ENCODE results near the gene LRRFIP1. TPM values are rescaled to one million over a fixed set of nuclear protein-coding genes. Genes with fewer than 3 reads are reported as not detected.

The LRRFIP1 gene
- total and polyA plus RNA-seq, 2 of the 13 experiments (the other 11 are each of a cell fraction or from before 2014, with no cell fraction given): 15.9 to 40.5 TPM

GRCh38 chr2:237693291-237693994 is 66.1 kb downstream of the LRRFIP1 start (continued):
- TF ChIP-seq, protein P1, sequence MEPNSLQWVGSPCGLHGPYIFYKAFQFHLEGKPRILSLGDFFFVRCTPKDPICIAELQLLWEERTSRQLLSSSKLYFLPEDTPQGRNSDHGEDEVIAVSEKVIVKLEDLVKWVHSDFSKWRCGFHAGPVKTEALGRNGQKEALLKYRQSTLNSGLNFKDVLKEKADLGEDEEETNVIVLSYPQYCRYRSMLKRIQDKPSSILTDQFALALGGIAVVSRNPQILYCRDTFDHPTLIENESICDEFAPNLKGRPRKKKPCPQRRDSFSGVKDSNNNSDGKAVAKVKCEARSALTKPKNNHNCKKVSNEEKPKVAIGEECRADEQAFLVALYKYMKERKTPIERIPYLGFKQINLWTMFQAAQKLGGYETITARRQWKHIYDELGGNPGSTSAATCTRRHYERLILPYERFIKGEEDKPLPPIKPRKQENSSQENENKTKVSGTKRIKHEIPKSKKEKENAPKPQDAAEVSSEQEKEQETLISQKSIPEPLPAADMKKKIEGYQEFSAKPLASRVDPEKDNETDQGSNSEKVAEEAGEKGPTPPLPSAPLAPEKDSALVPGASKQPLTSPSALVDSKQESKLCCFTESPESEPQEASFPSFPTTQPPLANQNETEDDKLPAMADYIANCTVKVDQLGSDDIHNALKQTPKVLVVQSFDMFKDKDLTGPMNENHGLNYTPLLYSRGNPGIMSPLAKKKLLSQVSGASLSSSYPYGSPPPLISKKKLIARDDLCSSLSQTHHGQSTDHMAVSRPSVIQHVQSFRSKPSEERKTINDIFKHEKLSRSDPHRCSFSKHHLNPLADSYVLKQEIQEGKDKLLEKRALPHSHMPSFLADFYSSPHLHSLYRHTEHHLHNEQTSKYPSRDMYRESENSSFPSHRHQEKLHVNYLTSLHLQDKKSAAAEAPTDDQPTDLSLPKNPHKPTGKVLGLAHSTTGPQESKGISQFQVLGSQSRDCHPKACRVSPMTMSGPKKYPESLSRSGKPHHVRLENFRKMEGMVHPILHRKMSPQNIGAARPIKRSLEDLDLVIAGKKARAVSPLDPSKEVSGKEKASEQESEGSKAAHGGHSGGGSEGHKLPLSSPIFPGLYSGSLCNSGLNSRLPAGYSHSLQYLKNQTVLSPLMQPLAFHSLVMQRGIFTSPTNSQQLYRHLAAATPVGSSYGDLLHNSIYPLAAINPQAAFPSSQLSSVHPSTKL (CRISPR knock-in tag; IDR thresholded peaks at IDR 0.05): peak; percentile 20; the same call in 1 of the 2 replicates
- 0 out of 2 replicates have a peak, but pooled peaks have one; percentile 11 for TF ChIP-seq SP5 (CRISPR knock-in tag; IDR thresholded peaks at IDR 0.05; ENCODE audit: borderline replicate concordance, low read depth)
- TF ChIP-seq, protein P2, sequence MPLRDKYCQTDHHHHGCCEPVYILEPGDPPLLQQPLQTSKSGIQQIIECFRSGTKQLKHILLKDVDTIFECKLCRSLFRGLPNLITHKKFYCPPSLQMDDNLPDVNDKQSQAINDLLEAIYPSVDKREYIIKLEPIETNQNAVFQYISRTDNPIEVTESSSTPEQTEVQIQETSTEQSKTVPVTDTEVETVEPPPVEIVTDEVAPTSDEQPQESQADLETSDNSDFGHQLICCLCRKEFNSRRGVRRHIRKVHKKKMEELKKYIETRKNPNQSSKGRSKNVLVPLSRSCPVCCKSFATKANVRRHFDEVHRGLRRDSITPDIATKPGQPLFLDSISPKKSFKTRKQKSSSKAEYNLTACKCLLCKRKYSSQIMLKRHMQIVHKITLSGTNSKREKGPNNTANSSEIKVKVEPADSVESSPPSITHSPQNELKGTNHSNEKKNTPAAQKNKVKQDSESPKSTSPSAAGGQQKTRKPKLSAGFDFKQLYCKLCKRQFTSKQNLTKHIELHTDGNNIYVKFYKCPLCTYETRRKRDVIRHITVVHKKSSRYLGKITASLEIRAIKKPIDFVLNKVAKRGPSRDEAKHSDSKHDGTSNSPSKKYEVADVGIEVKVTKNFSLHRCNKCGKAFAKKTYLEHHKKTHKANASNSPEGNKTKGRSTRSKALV (CRISPR knock-in tag; IDR thresholded peaks at IDR 0.05): 0 out of 2 replicates have a peak, but pooled peaks have one; percentile 35

Data from HepG2 (cell line).